Activated CD8-positive, alpha-beta T cell treated with anti-CD3 and anti-CD28 coated beads for 36 hours (primary cell): ENCODE measurements around the gene ATXN1. TPM values are rescaled to one million over a fixed set of nuclear protein-coding genes. Genes with fewer than 3 reads are reported as not detected.

Experiments used
- ATAC-seq: fragments of 200-7000 bp; cut with Tn5 transposase; one replicate; pipeline ENCODE4 v1.10.0; 2021; ENCODE audit warnings: mild to moderate bottlenecking, moderate library complexity
- CTCF ChIA-PET: fragments of 350-600 bp; sonication (Branson Sonifier 250); formaldehyde crosslinking; loops from one replicate; lab custom pipeline; 2021; ENCODE audit warnings: antibody characterized with exemption; lab: Charles Lee
- POLR2A ChIA-PET: fragments of 350-600 bp; sonication (Branson Sonifier 250); formaldehyde crosslinking; loops from one replicate; lab custom pipeline; 2021; ENCODE audit warnings: antibody characterized with exemption; lab: Charles Lee
- DNase-seq: peaks from one replicate; pipeline ENCODE4 v3.0.0-alpha.2; 2020
- H3K27ac Mint-ChIP-seq: one replicate; pipeline ENCODE4 v1.8.0; 2021; ENCODE audit warnings: mild to moderate bottlenecking, mixed read lengths
- H3K27me3 Mint-ChIP-seq: one replicate; pipeline ENCODE4 v1.8.0; 2021; ENCODE audit warnings: mixed read lengths
- H3K36me3 Mint-ChIP-seq: one replicate; pipeline ENCODE4 v1.8.0; 2021; ENCODE audit warnings: low read depth, mixed read lengths
- H3K4me1 Mint-ChIP-seq: one replicate; pipeline ENCODE4 v1.8.0; 2021; ENCODE audit warnings: low read depth, mixed read lengths
- H3K4me3 Mint-ChIP-seq: one replicate; pipeline ENCODE4 v1.8.0; 2021; ENCODE audit warnings: mild to moderate bottlenecking, moderate library complexity, mixed read lengths
- H3K9me3 Mint-ChIP-seq: one replicate; pipeline ENCODE4 v1.8.0; 2021; ENCODE audit warnings: mixed read lengths
- CTCF ChIP-seq: fragments of 200-600 bp; IDR thresholded peaks from one replicate; pipeline ENCODE4 v1.8.0; 2022; ENCODE audit warnings: antibody characterized with exemption, mild to moderate bottlenecking
- intact Hi-C: fragments of 100-400 bp; cut with micrococcal nuclease; formaldehyde crosslinking; loops from one replicate; pipeline ENCODE4 v1.10.0; 2022
- total RNA-seq, 2 experiments: library from RNA; stranded (reverse); gene quantifications; one replicate each; pipeline ENCODE4 v1.2.3, GENCODE V29; 2021

The ATXN1 gene
- total RNA-seq, 2 experiments from 2014 or later, result 35.4 to 40.8 TPM

GRCh38 chr6:16360365-16360764 lies 400.9 kb downstream of the ATXN1 start:
- POLR2A ChIA-PET, result no interaction called here
- Mint-ChIP-seq H3K27ac (no peak overlapping the region), H3K4me1 (peaks cover 7% of the 10 kb centered on the region), H3K4me3 (no peak overlapping the region), H3K9me3 (no peaks in the 10 kb centered on the region), H3K36me3 (peaks cover 5% of the 10 kb centered on the region), H3K27me3 (no peaks in the 10 kb centered on the region)
- intact Hi-C loops, result no loop called here
- DNase-seq (no peak), ATAC-seq (no peak)
- no peak for TF ChIP-seq CTCF
- CTCF ChIA-PET, result no interaction called here

DNA sequence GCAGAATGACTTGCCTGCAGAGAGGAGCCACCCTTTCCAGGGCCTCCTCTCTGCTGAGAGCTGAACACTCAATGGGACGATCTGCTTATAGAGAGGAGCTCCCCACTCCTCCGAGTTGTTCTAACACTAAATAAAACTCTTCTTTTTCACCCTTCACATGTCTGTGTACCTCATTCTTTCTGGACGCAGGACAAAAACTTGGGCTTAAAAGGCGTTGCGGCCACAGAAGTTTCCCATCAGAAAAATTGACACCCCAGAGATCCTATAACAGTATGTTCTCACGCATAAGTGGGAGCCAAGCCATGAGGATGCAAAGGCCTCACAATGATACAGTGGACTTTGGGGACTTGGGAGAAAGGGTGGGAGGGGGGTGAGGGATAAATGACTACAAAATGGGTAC lies 401.7 kb downstream of the ATXN1 start:
- H3K9me3 Mint-ChIP-seq, result no peaks in the 10 kb centered on the region
- no peak overlapping the region for H3K27ac Mint-ChIP-seq
- no peak overlapping the region for H3K4me3 Mint-ChIP-seq
- CTCF ChIA-PET, result no interaction called here
- ATAC-seq (no peak), DNase-seq (no peak)
- peaks cover 5% of the 10 kb centered on the region for H3K36me3 Mint-ChIP-seq
- no peak for TF ChIP-seq CTCF
- no peaks in the 10 kb centered on the region for H3K27me3 Mint-ChIP-seq
- intact Hi-C loops, result no loop called here
- POLR2A ChIA-PET, result interaction anchor here (0.6 kb wide), 1 partner anchor 200 kb away, joined by 3 read pairs; no protein-coding TSS in a partner anchor
- peaks cover 7% of the 10 kb centered on the region for H3K4me1 Mint-ChIP-seq

DNA sequence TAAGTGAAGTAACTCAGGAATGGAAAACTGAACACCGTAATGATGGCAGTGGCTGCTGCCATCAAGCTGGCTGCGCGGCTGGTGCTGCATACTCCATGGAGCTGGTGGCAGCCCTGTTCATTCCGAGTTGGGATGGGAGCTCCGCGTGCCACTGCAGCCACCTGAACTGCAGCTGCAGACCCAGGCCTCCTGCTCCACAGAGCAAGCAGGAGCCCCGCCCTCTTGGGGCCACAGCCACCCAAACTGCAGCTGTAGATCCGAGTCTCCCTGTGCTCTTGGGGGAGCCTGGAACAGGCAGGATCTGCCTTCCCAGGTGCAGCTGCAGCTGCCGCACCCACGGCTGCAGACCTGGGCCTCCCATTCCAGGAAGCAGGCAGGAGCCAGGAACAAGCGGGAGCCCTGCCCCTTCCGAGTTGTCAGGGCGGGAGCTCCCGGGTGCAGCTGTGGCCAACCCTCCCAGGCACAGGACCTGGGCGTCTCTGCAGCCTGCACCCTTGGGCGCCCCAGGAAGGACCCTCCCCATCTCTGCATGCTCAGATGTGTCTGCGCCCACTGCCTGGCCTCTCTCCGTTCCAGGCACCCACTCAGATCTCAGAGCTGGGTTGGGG lies 402.6 kb downstream of the ATXN1 start:
- peaks cover 7% of the 10 kb centered on the region for H3K4me1 Mint-ChIP-seq
- peaks cover 5% of the 10 kb centered on the region for H3K36me3 Mint-ChIP-seq
- no peaks in the 10 kb centered on the region for H3K9me3 Mint-ChIP-seq
- no peak for TF ChIP-seq CTCF
- no peak for ATAC-seq
- intact Hi-C loops, result no loop called here
- DNase-seq, result no peak
- H3K4me3 Mint-ChIP-seq, result no peak overlapping the region
- no peak overlapping the region for H3K27ac Mint-ChIP-seq
- CTCF ChIA-PET, result no interaction called here
- POLR2A ChIA-PET, result no interaction called here
- H3K27me3 Mint-ChIP-seq, result no peaks in the 10 kb centered on the region

DNA sequence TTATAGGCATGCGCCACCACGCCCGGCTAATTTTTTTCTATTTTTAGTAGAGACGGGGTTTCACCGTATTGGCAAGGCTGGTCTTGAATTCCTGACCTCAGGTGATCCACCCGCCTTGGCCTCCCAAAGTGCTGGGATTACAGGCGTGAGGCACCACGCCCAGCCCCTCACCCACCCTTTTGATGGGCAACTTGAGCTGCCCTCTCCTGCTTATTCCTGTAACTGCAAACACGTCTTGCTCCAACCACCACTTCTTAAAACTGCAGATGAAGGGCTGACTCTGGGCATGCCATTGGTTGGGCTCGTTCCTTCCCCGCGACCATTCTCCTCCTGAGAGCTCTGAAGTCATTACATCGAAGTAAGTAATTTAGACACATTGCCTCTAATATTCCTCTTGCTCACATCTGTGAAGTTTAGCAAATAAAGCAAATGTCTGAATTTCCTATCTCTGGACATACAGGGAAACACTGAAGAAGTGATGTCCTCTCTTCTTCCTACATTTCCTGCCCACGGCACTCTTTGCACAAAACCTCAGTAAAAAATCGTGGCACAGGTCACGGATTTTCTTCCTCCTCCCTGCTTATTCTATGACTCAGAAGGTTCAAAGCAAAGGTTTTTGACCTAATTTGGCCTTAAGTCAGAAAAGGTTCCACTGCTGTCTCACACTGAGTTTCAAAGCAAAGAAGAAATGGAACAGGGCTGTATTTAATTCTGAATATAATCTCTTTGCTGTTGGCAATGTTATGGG lies 405.4 kb downstream of the ATXN1 start:
- peak overlapping the region; percentile 1 for H3K27ac Mint-ChIP-seq
- intact Hi-C loops, result no loop called here
- H3K36me3 Mint-ChIP-seq, result peaks cover 5% of the 10 kb centered on the region

More for the DNA sequence above, 405.4 kb downstream of the ATXN1 start:
- Mint-ChIP-seq H3K27me3 (no peaks in the 10 kb centered on the region), H3K4me3 (no peak overlapping the region), H3K9me3 (no peaks in the 10 kb centered on the region), H3K4me1 (peaks cover 7% of the 10 kb centered on the region)
- CTCF ChIA-PET, result interaction anchor here (2.3 kb wide), 1 partner anchor 24 kb away, joined by 8 read pairs; no protein-coding TSS in a partner anchor
- ATAC-seq (no peak), DNase-seq (no peak)
- no peak for TF ChIP-seq CTCF
- POLR2A ChIA-PET, result no interaction called here
